NT2/D1 (cell line): ENCODE data around the gene SLC9B2.

Source experiments
- SUZ12 ChIP-seq: IDR thresholded peaks from 2 replicates; pipeline ENCODE4 v1.6.1; 2011; ENCODE audit not compliant: insufficient read length, insufficient read depth; ENCODE audit errors: extremely low read depth
- YY1 ChIP-seq: IDR thresholded peaks from 2 replicates; pipeline ENCODE4 v1.6.1; 2011; ENCODE audit not compliant: insufficient read length, insufficient read depth
- ZNF274 ChIP-seq: IDR thresholded peaks from 2 replicates; pipeline ENCODE4 v1.6.1; 2011; ENCODE audit warnings: mild to moderate bottlenecking, low read depth, low read length

DNA sequence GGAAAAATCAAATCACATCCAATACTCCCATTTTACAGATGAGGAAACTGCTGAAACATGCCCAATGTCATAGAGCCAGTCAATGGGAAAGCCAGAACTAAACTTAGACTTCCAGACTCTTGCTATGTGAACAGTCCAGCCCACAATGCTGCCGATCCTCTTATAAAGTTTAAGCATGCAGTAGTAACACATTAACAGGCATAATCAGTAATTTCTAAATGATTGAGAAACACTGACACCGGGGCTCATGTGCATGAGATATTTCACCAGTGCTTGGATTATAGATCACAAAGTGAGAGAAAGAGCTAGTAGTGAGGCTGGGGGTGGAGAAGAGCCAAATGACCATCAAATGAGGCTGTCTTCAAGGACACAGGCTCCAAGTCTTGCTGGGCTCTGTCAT is 20.6 kb upstream of the SLC9B2 start:
- no peak for TF ChIP-seq ZNF274
- TF ChIP-seq YY1: no peak
- no peak for TF ChIP-seq SUZ12
